ENCODE results near the gene RDH8. TPM values are rescaled to one million over a fixed set of nuclear protein-coding genes. Genes with fewer than 3 reads are reported as not detected.

RDH8 gene
- polyA plus RNA-seq, 1 of the 3 experiments (the other 2 are of a cell fraction) = not detected

DNA sequence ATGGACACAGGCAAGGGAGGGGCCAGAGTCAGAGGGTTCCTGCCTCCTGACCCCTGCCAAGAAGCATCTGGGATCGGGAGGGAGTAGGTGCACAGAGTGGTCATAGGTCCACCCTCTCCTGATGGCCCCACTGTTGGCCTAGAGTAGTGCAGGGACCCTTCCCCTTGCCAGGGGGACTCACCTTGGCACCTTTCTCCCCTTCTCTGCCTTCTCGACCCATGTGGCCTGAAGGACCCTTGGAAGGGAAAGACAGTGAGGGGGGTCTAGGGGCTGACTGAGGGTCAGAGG lies 43.7 kb upstream of the RDH8 start:
- TF ChIP-seq EZH2phosphoT487 (IDR thresholded peaks at IDR 0.05; ENCODE audit: borderline replicate concordance, low read depth) = no peak
- TF ChIP-seq ELF1 (IDR thresholded peaks at IDR 0.05) = no peak
- TF ChIP-seq USF1 (IDR thresholded peaks at IDR 0.05; ENCODE audit: borderline replicate concordance, low read depth) = no peak
- no peak for TF ChIP-seq GATA2 (CRISPR knock-in tag; IDR thresholded peaks at IDR 0.05)
- no peak for TF ChIP-seq CHD2 (IDR thresholded peaks at IDR 0.05; ENCODE audit: low read length, partially characterized antibody)
- no peak for TF ChIP-seq YY1 (IDR thresholded peaks at IDR 0.05; ENCODE audit: low read depth)
- no peak for TF ChIP-seq TCF12 (IDR thresholded peaks at IDR 0.05)
- no peak for TF ChIP-seq FOXJ3 (CRISPR knock-in tag; IDR thresholded peaks at IDR 0.05)
- TF ChIP-seq NRF1 (IDR thresholded peaks at IDR 0.05; ENCODE audit: low read depth, low read length) = no peak
- no peak overlapping the region for H2AFZ ChIP-seq (ENCODE audit: low read depth)
- no peak overlapping the region for H3K4me3 ChIP-seq (ENCODE audit: low read depth in 2 of 2, low read length in 1 of 2)
- whole genome bisulfite sequencing (ENCODE audit: low lambda C conversion rate) = 0% methylated on average over 1 of the region's 2 CpGs
- no peaks in the 10 kb centered on the region for H3K79me2 ChIP-seq (ENCODE audit: insufficient read depth)
- no peaks in the 10 kb centered on the region for H3K9me2 ChIP-seq
- no peaks in the 10 kb centered on the region for H4K20me1 ChIP-seq (ENCODE audit: insufficient read depth)
- H3K9me3 ChIP-seq = no peaks in the 10 kb centered on the region
- H3K4me2 ChIP-seq = no peak overlapping the region
- peaks cover 34% of the 10 kb centered on the region for H3K27me3 ChIP-seq (ENCODE audit: insufficient read depth)
- no peaks in the 10 kb centered on the region for H3K36me3 ChIP-seq (replicated peaks in 1 of 2; ENCODE audit: control insufficient read depth in 1 of 2, insufficient read depth in 2 of 2, low read length in 1 of 2)
- H3F3A ChIP-seq (replicated peaks; ENCODE audit: insufficient read depth) = no peaks in the 10 kb centered on the region
- ChIA-PET CTCF (no interaction called here), POLR2A (no interaction called here)
- H3K9ac ChIP-seq = no peak overlapping the region
- no peaks in the 10 kb centered on the region for H3K4me1 ChIP-seq (ENCODE audit: control insufficient read depth in 1 of 2, insufficient read depth in 2 of 2, low read depth in 1 of 2, low read length in 1 of 2)
- H3K27ac ChIP-seq (ENCODE audit: low read depth in 2 of 2, low read length in 1 of 2) = no peak overlapping the region
- DNase-seq = no peak

GRCh38 chr19:9970481-9970880 lies 42.8 kb upstream of the RDH8 start:
- no peak for TF ChIP-seq NFIC (IDR thresholded peaks at IDR 0.05; ENCODE audit: borderline replicate concordance)
- TF ChIP-seq YY1 (IDR thresholded peaks at IDR 0.05; ENCODE audit: low read depth) = no peak
- TF ChIP-seq TEAD4 (IDR thresholded peaks at IDR 0.05; ENCODE audit: borderline replicate concordance, insufficient read depth) = no peak
- TF ChIP-seq SMC3 (IDR thresholded peaks at IDR 0.05; ENCODE audit: low read depth, low read length) = no peak
- no peak for TF ChIP-seq TCF12 (IDR thresholded peaks at IDR 0.05)
- no peak for TF ChIP-seq USF1 (IDR thresholded peaks at IDR 0.05; ENCODE audit: borderline replicate concordance, low read depth)
- TF ChIP-seq FOXJ3 (CRISPR knock-in tag; IDR thresholded peaks at IDR 0.05) = no peak
- TF ChIP-seq SIN3A (IDR thresholded peaks at IDR 0.05; ENCODE audit: borderline replicate concordance, low read depth, low read length) = no peak
- TF ChIP-seq USF2 (IDR thresholded peaks at IDR 0.05; ENCODE audit: borderline replicate concordance, low read depth, low read length) = no peak
- no peak for TF ChIP-seq RAD21 (IDR thresholded peaks at IDR 0.05; ENCODE audit: low read length)
- no peak for TF ChIP-seq GATA2 (CRISPR knock-in tag; IDR thresholded peaks at IDR 0.05)
- TF ChIP-seq ELF1 (IDR thresholded peaks at IDR 0.05) = no peak
- no peak for TF ChIP-seq NRF1 (IDR thresholded peaks at IDR 0.05; ENCODE audit: low read depth, low read length)
- TF ChIP-seq RXRA (IDR thresholded peaks at IDR 0.05; ENCODE audit: borderline replicate concordance, low read depth) = no peak
- TF ChIP-seq, protein P1, sequence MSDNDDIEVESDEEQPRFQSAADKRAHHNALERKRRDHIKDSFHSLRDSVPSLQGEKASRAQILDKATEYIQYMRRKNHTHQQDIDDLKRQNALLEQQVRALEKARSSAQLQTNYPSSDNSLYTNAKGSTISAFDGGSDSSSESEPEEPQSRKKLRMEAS (IDR thresholded peaks at IDR 0.05; ENCODE audit: low read depth) = no peak
- no peaks in the 10 kb centered on the region for H3F3A ChIP-seq (replicated peaks; ENCODE audit: insufficient read depth)
- CTCF ChIA-PET = interaction anchor here (1.1 kb wide), 1 partner anchor 58 kb away, joined by 3 read pairs; no protein-coding TSS in a partner anchor
- WGBS (ENCODE audit: low lambda C conversion rate) = 11% methylated on average over 7 of the region's 8 CpGs
- POLR2A ChIA-PET = no interaction called here
- no peaks in the 10 kb centered on the region for H3K9me2 ChIP-seq
- H3K4me1 ChIP-seq (ENCODE audit: control insufficient read depth in 1 of 2, insufficient read depth in 2 of 2, low read depth in 1 of 2, low read length in 1 of 2) = no peaks in the 10 kb centered on the region
- no peaks in the 10 kb centered on the region for H3K9me3 ChIP-seq
- no peaks in the 10 kb centered on the region for H3K36me3 ChIP-seq (replicated peaks in 1 of 2; ENCODE audit: control insufficient read depth in 1 of 2, insufficient read depth in 2 of 2, low read length in 1 of 2)
- no peak overlapping the region for H3K4me3 ChIP-seq (ENCODE audit: low read depth in 2 of 2, low read length in 1 of 2)
- no peak overlapping the region for H3K9ac ChIP-seq
- H3K79me2 ChIP-seq (ENCODE audit: insufficient read depth) = no peaks in the 10 kb centered on the region
- H4K20me1 ChIP-seq (ENCODE audit: insufficient read depth) = no peaks in the 10 kb centered on the region
- DNase-seq = no peak
- H3K27ac ChIP-seq (ENCODE audit: low read depth in 2 of 2, low read length in 1 of 2) = no peak overlapping the region
- no peak overlapping the region for H2AFZ ChIP-seq (ENCODE audit: low read depth)
- H3K4me2 ChIP-seq = no peak overlapping the region
- H3K27me3 ChIP-seq (ENCODE audit: insufficient read depth) = peaks cover 25% of the 10 kb centered on the region

Data from SK-N-SH (cell line).